Measurements from ENCODE around the gene PLCH2.

GRCh38 chr1:2468041-2468472 lies 8.0 kb upstream of the PLCH2 start:
- TF ChIP-seq, protein P1, sequence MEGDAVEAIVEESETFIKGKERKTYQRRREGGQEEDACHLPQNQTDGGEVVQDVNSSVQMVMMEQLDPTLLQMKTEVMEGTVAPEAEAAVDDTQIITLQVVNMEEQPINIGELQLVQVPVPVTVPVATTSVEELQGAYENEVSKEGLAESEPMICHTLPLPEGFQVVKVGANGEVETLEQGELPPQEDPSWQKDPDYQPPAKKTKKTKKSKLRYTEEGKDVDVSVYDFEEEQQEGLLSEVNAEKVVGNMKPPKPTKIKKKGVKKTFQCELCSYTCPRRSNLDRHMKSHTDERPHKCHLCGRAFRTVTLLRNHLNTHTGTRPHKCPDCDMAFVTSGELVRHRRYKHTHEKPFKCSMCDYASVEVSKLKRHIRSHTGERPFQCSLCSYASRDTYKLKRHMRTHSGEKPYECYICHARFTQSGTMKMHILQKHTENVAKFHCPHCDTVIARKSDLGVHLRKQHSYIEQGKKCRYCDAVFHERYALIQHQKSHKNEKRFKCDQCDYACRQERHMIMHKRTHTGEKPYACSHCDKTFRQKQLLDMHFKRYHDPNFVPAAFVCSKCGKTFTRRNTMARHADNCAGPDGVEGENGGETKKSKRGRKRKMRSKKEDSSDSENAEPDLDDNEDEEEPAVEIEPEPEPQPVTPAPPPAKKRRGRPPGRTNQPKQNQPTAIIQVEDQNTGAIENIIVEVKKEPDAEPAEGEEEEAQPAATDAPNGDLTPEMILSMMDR (IDR thresholded peaks at IDR 0.05), result no peak
- no peak for TF ChIP-seq POLR2AphosphoS5 (IDR thresholded peaks at IDR 0.05; ENCODE audit: insufficient read depth in 1 of 2, low read depth in 1 of 2)
